A673 (cell line): ENCODE measurements around the gene TMPRSS6. TPM values are rescaled to one million over a fixed set of nuclear protein-coding genes. Genes with fewer than 3 reads are reported as not detected.

Experiments
- BruUV-seq: library from RNA; stranded (reverse); fragments of 400-500 nt; replicated peaks from 2 replicates; lab custom pipeline; 2021; lab: Mats Ljungman, UMichigan
- CTCF ChIA-PET: fragments of 300-600 bp; sonication (Branson Sonifier 250); formaldehyde crosslinking; loops from one replicate; lab custom pipeline; 2022; ENCODE audit warnings: antibody characterized with exemption; lab: Charles Lee
- POLR2A ChIA-PET: fragments of 300-600 bp; sonication (Branson Sonifier 250); formaldehyde crosslinking; loops from one replicate; lab custom pipeline; 2022; ENCODE audit warnings: antibody characterized with exemption; ENCODE audit not compliant: low non-redundant PET; lab: Charles Lee
- DNase-seq: peaks from one replicate; pipeline ENCODE4 v3.0.0-alpha.2; 2015; ENCODE audit warnings: low spot score
- H3K27ac ChIP-seq: fragments of 200-600 bp; sonication (generic); 2 replicates; pipeline ENCODE4 v1.5.1; 2016; ENCODE audit warnings: mixed run types, low read depth, mild to moderate bottlenecking, mixed read lengths, antibody characterized with exemption, low read length; ENCODE audit not compliant: poor library complexity, severe bottlenecking
- H3K27me3 ChIP-seq: fragments of 200-600 bp; sonication (generic); replicated peaks from 2 replicates; pipeline ENCODE4 v1.6.1; 2017; ENCODE audit warnings: mixed run types, low read depth, mild to moderate bottlenecking, mixed read lengths, antibody characterized with exemption, low read length; ENCODE audit not compliant: insufficient read depth, poor library complexity
- H3K36me3 ChIP-seq: fragments of 200-600 bp; sonication (generic); 2 replicates; pipeline ENCODE4 v1.6.1; 2016; ENCODE audit warnings: mixed run types, mild to moderate bottlenecking, mixed read lengths, antibody characterized with exemption, low read length; ENCODE audit not compliant: insufficient read depth, poor library complexity, severe bottlenecking
- H3K4me1 ChIP-seq: fragments of 200-600 bp; sonication (generic); 2 replicates; pipeline ENCODE4 v1.6.1; 2017; ENCODE audit warnings: mixed run types, mild to moderate bottlenecking, mixed read lengths, antibody characterized with exemption, low read length; ENCODE audit not compliant: insufficient read depth, poor library complexity, severe bottlenecking
- H3K4me3 ChIP-seq: fragments of 200-600 bp; sonication (generic); 2 replicates; pipeline ENCODE4 v1.5.1; 2016; ENCODE audit warnings: low read depth, mixed run types, mild to moderate bottlenecking, mixed read lengths, low read length; ENCODE audit not compliant: poor library complexity, severe bottlenecking
- H3K9me3 ChIP-seq: fragments of 200-600 bp; sonication (generic); 2 replicates; pipeline ENCODE4 v1.6.1; 2016; ENCODE audit warnings: mixed run types, low read depth, mild to moderate bottlenecking, mixed read lengths, antibody characterized with exemption, low read length; ENCODE audit not compliant: poor library complexity, severe bottlenecking
- EZH2 ChIP-seq: fragments of 200-600 bp; sonication (generic); IDR thresholded peaks from 2 replicates; pipeline ENCODE4 v1.6.1; 2017; ENCODE audit warnings: borderline replicate concordance, low read depth, mild to moderate bottlenecking, mixed read lengths, antibody characterized with exemption, low read length; ENCODE audit not compliant: poor library complexity, severe bottlenecking
- intact Hi-C: fragments of 100-400 bp; cut with micrococcal nuclease; formaldehyde crosslinking; loops from one replicate; pipeline ENCODE4 v1.10.0; 2022; ENCODE audit not compliant: unreplicated experiment
- total RNA-seq: library from RNA; stranded (reverse); gene quantifications from 2 replicates; pipeline ENCODE4 v1.2.3, GENCODE V29; 2021
- TF ChIP-seq, protein P1 (sequence below): fragments of 300-800, 200-600 bp; sonication (generic); conservative IDR thresholded peaks from 2 replicates; pipeline ENCODE4 v1.5.1; 2017; ENCODE audit warnings: low read depth, mild to moderate bottlenecking, antibody characterized with exemption, low read length, moderate library complexity, mixed read lengths

Gene TMPRSS6
- total RNA-seq, 1 experiment from 2014 or later: not detected

GRCh38 chr22:37022483-37023337, 86.8 kb downstream of the TMPRSS6 start:
- DNase-seq: no peak
- H3K4me1 ChIP-seq: peaks cover 8% of the 10 kb centered on the region
- intact Hi-C loops: no loop called here
- H3K9me3 ChIP-seq: no peaks in the 10 kb centered on the region
- ChIA-PET CTCF (interaction anchor here (0.8 kb wide), 1 partner anchor 45 kb away, joined by 3 read pairs; no protein-coding TSS in a partner anchor), POLR2A (no interaction called here)
- TF ChIP-seq EZH2: no peak
- TF ChIP-seq, protein P1, sequence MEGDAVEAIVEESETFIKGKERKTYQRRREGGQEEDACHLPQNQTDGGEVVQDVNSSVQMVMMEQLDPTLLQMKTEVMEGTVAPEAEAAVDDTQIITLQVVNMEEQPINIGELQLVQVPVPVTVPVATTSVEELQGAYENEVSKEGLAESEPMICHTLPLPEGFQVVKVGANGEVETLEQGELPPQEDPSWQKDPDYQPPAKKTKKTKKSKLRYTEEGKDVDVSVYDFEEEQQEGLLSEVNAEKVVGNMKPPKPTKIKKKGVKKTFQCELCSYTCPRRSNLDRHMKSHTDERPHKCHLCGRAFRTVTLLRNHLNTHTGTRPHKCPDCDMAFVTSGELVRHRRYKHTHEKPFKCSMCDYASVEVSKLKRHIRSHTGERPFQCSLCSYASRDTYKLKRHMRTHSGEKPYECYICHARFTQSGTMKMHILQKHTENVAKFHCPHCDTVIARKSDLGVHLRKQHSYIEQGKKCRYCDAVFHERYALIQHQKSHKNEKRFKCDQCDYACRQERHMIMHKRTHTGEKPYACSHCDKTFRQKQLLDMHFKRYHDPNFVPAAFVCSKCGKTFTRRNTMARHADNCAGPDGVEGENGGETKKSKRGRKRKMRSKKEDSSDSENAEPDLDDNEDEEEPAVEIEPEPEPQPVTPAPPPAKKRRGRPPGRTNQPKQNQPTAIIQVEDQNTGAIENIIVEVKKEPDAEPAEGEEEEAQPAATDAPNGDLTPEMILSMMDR: no peak
- H3K27ac ChIP-seq: no peak overlapping the region
- no TSS peak for BruUV-seq
- no peak overlapping the region for H3K4me3 ChIP-seq
- H3K36me3 ChIP-seq: peaks cover 24% of the 10 kb centered on the region
- H3K27me3 ChIP-seq: no peaks in the 10 kb centered on the region

- Histone ChIP-seq H3K4me1 (peaks cover 8% of the 10 kb centered on the region), H3K27me3 (no peaks in the 10 kb centered on the region), H3K27ac (no peak overlapping the region), H3K9me3 (no peaks in the 10 kb centered on the region), H3K4me3 (no peak overlapping the region), H3K36me3 (peaks cover 18% of the 10 kb centered on the region)
- ChIA-PET CTCF (interaction anchor here (0.8 kb wide), 1 partner anchor 44 kb away, joined by 3 read pairs; no protein-coding TSS in a partner anchor), POLR2A (no interaction called here)
- intact Hi-C loops: no loop called here
- peak; percentile 73 for DNase-seq
- TF ChIP-seq, protein P1: peak; percentile 88
- no peak for TF ChIP-seq EZH2
- BruUV-seq: no TSS peak
These were observed 87.6 kb downstream of the TMPRSS6 start for GRCh38 chr22:37021710-37022482.

GRCh38 chr22:37021041-37021440, 88.5 kb downstream of the TMPRSS6 start:
- no peaks in the 10 kb centered on the region for H3K27me3 ChIP-seq
- no TSS peak for BruUV-seq
- no peaks in the 10 kb centered on the region for H3K9me3 ChIP-seq
- H3K4me1 ChIP-seq: peaks cover 8% of the 10 kb centered on the region
- DNase-seq: no peak
- H3K4me3 ChIP-seq: peak overlapping the region; percentile 98
- H3K27ac ChIP-seq: no peak overlapping the region
- ChIA-PET POLR2A (no interaction called here), CTCF (interaction anchor here (1.5 kb wide), 1 partner anchor 178 kb away, joined by 6 read pairs; no protein-coding TSS in a partner anchor)
- peaks cover 18% of the 10 kb centered on the region for H3K36me3 ChIP-seq
- TF ChIP-seq, protein P1: no peak
- no peak for TF ChIP-seq EZH2
- intact Hi-C loops: no loop called here
